Mucosa of descending colon (tissue), 3 donors: ENCODE measurements around the gene OR2Z1. TPM values are rescaled to one million over a fixed set of nuclear protein-coding genes. Genes with fewer than 3 reads are reported as not detected.

Experiments
- ATAC-seq: fragments of 200-7000 bp; cut with Tn5 transposase; one replicate; pipeline ENCODE4 v1.9.1; 2020; ENCODE audit warnings: mild to moderate bottlenecking, moderate library complexity
- DNase-seq, 3 donors: peaks; one replicate each; pipeline ENCODE4 v3.0.0-alpha.2; 2020
- H3K36me3 ChIP-seq: fragments of 200-600 bp; one replicate; pipeline ENCODE4 v1.8.0; 2021; ENCODE audit warnings: low read depth, mild to moderate bottlenecking
- H3K4me1 ChIP-seq: fragments of 200-600 bp; one replicate; pipeline ENCODE4 v1.8.0; 2021; ENCODE audit warnings: low read depth, mild to moderate bottlenecking
- H3K4me3 ChIP-seq: fragments of 200-600 bp; one replicate; pipeline ENCODE4 v1.8.0; 2021; ENCODE audit warnings: mild to moderate bottlenecking
- H3K9me3 ChIP-seq: fragments of 200-600 bp; one replicate; pipeline ENCODE4 v1.8.0; 2021; ENCODE audit warnings: mild to moderate bottlenecking
- CTCF ChIP-seq: fragments of 200-600 bp; IDR thresholded peaks from one replicate; pipeline ENCODE4 v1.8.0; 2022; ENCODE audit warnings: antibody characterized with exemption, mild to moderate bottlenecking
- intact Hi-C, 2 donors: fragments of 100-400 bp; cut with DNase I in 1 of 2; cut with micrococcal nuclease in 1 of 2; formaldehyde crosslinking; loops; one replicate each; pipeline versions ENCODE4 v1.11.0 to v1.11.1; 2022; cut with DNase I, micrococcal nuclease
- total RNA-seq, 3 donors: library from RNA; stranded (reverse); fragmentation: NEBNext Ultra II Directional in 2 of 3; extraction: Animal tissue kit (Norgen Biotek cat#: 25700) in 2 of 3; gene quantifications; one replicate each; pipeline versions ENCODE4 v1.2.1 to v1.2.4, GENCODE V29; 2021 to 2023
- donor health status: DM: no; HTN: no; CAD: no; lungs with moderate emphysema.
- donor health status: DM: no; HTN: no; CAD: no.
- donor health status: DM: no; HTN: yes; CAD: no.

Gene OR2Z1
- total RNA-seq, 3 donors from 2014 or later, result not detected

- H3K4me1 ChIP-seq, result no peaks in the 10 kb centered on the region
- no peaks in the 10 kb centered on the region for H3K36me3 ChIP-seq
- TF ChIP-seq CTCF, result no peak
- DNase-seq, result no peak
- no peak for ATAC-seq
- intact Hi-C loops, result no loop called here
- H3K9me3 ChIP-seq, result no peaks in the 10 kb centered on the region
- H3K4me3 ChIP-seq, result no peak overlapping the region
Measured at GRCh38 chr19:8697671-8698432, 23.6 kb upstream of the OR2Z1 start.

- no peaks in the 10 kb centered on the region for H3K36me3 ChIP-seq
- peak in 1 of 3 donors; percentile 47 for DNase-seq
- intact Hi-C loops, result no loop called here
- H3K4me3 ChIP-seq, result no peak within 1 kb of the TSS
- H3K4me1 ChIP-seq, result no peaks in the 10 kb centered on the region
- no peaks in the 10 kb centered on the region for H3K9me3 ChIP-seq
- no peak for TF ChIP-seq CTCF
- ATAC-seq, result no peak
Measured at GRCh38 chr19:8698433-8699063, 22.9 kb upstream of the OR2Z1 start, which contains the start of gene ACTL9. Gene ACTL9, minus strand, starts transcription at chr19:8698795. Its CDS starts 94 bp downstream, at chr19:8698701.

GRCh38 chr19:8699908-8700307, 21.5 kb upstream of the OR2Z1 start:
- intact Hi-C loops, result no loop called here
- Histone ChIP-seq H3K4me3 (no peak overlapping the region), H3K36me3 (no peaks in the 10 kb centered on the region), H3K9me3 (no peaks in the 10 kb centered on the region), H3K4me1 (no peaks in the 10 kb centered on the region)
- no peak for DNase-seq
- ATAC-seq, result no peak
- no peak for TF ChIP-seq CTCF

GRCh38 chr19:8700956-8701355, 20.5 kb upstream of the OR2Z1 start:
- Histone ChIP-seq H3K36me3 (no peaks in the 10 kb centered on the region), H3K4me1 (no peaks in the 10 kb centered on the region), H3K9me3 (no peaks in the 10 kb centered on the region), H3K4me3 (no peak overlapping the region)
- TF ChIP-seq CTCF, result no peak
- no peak for ATAC-seq
- no peak for DNase-seq
- intact Hi-C loops, result no loop called here

- ATAC-seq, result no peak
- intact Hi-C loops, result no loop called here
Measured at GRCh38 chr19:8702350-8702749, 19.1 kb upstream of the OR2Z1 start.

More at GRCh38 chr19:8702350-8702749, 19.1 kb upstream of the OR2Z1 start:
- Histone ChIP-seq H3K36me3 (no peaks in the 10 kb centered on the region), H3K9me3 (no peaks in the 10 kb centered on the region), H3K4me1 (no peaks in the 10 kb centered on the region), H3K4me3 (no peak overlapping the region)
- DNase-seq, result no peak
- TF ChIP-seq CTCF, result no peak
